ENCODE measurements around the gene KRT4.
"Not testable (repeated sequence)": the region's sequence is repeated elsewhere in the genome, so short reads cannot be mapped to it uniquely, and the experiment has no call there.

KRT4 gene

GRCh38 chr12:52806821-52807543 is 6.9 kb downstream of the KRT4 start:
- DNase-seq, result no peak

- no peak for DNase-seq
These were observed 7.6 kb downstream of the KRT4 start for GRCh38 chr12:52806169-52806811.

- no peak for DNase-seq
These were observed 8.2 kb downstream of the KRT4 start for GRCh38 chr12:52805739-52806138.

GRCh38 chr12:52805000-52805399 is 8.9 kb downstream of the KRT4 start:
- DNase-seq, result no peak

- DNase-seq, result no peak
These were observed 11.5 kb downstream of the KRT4 start for GRCh38 chr12:52802442-52802841.

GRCh38 chr12:52801773-52802172 is 12.1 kb downstream of the KRT4 start:
- no peak for DNase-seq

GRCh38 chr12:52800259-52800917 is 13.5 kb downstream of the KRT4 start:
- DNase-seq, result no peak

- no peak for DNase-seq
These were observed 14.3 kb downstream of the KRT4 start for GRCh38 chr12:52799505-52800211.

GRCh38 chr12:52798671-52799504 is 15.0 kb downstream of the KRT4 start:
- DNase-seq, result no peak

- DNase-seq, result no peak
These were observed 15.8 kb downstream of the KRT4 start for GRCh38 chr12:52798003-52798670.

- no peak for DNase-seq
These were observed 16.4 kb downstream of the KRT4 start for GRCh38 chr12:52797529-52797894.

- no peak for DNase-seq
These were observed 16.9 kb downstream of the KRT4 start for GRCh38 chr12:52796839-52797528.

- no peak for DNase-seq
These were observed 17.5 kb downstream of the KRT4 start for GRCh38 chr12:52796429-52796794.

- no peak for DNase-seq
These were observed 18.1 kb downstream of the KRT4 start, which contains the start of gene KRT3 for GRCh38 chr12:52795694-52796428. Gene KRT3, minus strand, starts transcription at chr12:52796117. Its CDS starts 75 bp downstream, at chr12:52796042.

- not testable (repeated sequence) for DNase-seq
These were observed 18.6 kb downstream of the KRT4 start for GRCh38 chr12:52795332-52795674.

GRCh38 chr12:52794479-52795331 is 19.2 kb downstream of the KRT4 start:
- no peak for DNase-seq

GRCh38 chr12:52792185-52793029 is 21.5 kb downstream of the KRT4 start:
- no peak for DNase-seq

- DNase-seq, result no peak
These were observed 22.4 kb downstream of the KRT4 start for GRCh38 chr12:52791271-52792184.
